ENCODE data around the gene WDFY4. TPM values are rescaled to one million over a fixed set of nuclear protein-coding genes. Genes with fewer than 3 reads are reported as not detected.

The WDFY4 gene
- polyA plus RNA-seq, 2 of the 4 experiments (the other 2 are of a cell fraction), result not detected

DNA sequence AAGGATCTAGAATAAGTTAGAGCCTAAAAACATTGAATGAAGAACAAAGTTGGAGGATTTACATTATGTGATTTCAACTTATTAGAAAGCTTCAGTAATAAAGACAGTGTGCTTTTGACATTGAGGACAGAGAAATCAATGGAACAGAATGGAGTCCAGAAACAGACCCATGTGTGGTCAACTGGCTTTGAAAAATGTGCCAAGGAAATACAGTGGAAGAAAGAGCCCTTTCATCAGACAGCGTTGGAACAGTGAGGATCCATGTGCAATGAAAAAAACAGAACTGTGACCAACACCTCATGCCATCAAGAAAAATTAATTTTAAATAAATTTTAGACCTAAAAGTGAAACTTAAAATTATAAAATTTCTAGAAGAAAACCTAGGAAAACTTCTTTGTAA is 305.6 kb downstream of the WDFY4 start:
- Histone ChIP-seq H3K9me3 (no peaks in the 10 kb centered on the region), H3K4me3 (no peak overlapping the region), H3K4me2 (no peak overlapping the region), H3K27ac (no peak overlapping the region), H3K4me1 (no peaks in the 10 kb centered on the region)
- FAIRE-seq, result no peak
- CTCF ChIA-PET, result no interaction called here
- TF ChIP-seq TFCP2L1 (CRISPR knock-in tag; IDR thresholded peaks at IDR 0.05), result no peak
- TF ChIP-seq, protein P1, sequence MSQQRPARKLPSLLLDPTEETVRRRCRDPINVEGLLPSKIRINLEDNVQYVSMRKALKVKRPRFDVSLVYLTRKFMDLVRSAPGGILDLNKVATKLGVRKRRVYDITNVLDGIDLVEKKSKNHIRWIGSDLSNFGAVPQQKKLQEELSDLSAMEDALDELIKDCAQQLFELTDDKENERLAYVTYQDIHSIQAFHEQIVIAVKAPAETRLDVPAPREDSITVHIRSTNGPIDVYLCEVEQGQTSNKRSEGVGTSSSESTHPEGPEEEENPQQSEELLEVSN (IDR thresholded peaks at IDR 0.05; ENCODE audit: borderline replicate concordance, low read depth), result no peak
- TF ChIP-seq ESRRA (IDR thresholded peaks at IDR 0.05; ENCODE audit: borderline replicate concordance, low read length), result no peak
- no peak for TF ChIP-seq TP53 (CRISPR knock-in tag; IDR thresholded peaks at IDR 0.05)
- TF ChIP-seq MYC (IDR thresholded peaks at IDR 0.05; ENCODE audit: borderline replicate concordance, low read length), result no peak
- no peak for TF ChIP-seq RCOR1 (IDR thresholded peaks at IDR 0.05; ENCODE audit: low read depth, low read length)
- no peak for TF ChIP-seq RFX5 (IDR thresholded peaks at IDR 0.05)
- TF ChIP-seq, protein P2, sequence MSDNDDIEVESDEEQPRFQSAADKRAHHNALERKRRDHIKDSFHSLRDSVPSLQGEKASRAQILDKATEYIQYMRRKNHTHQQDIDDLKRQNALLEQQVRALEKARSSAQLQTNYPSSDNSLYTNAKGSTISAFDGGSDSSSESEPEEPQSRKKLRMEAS (IDR thresholded peaks at IDR 0.05), result no peak
- no peak for TF ChIP-seq NFE2L2 (conservative IDR thresholded peaks at IDR 0.05; ENCODE audit: low read length)
- TF ChIP-seq EP300 (IDR thresholded peaks at IDR 0.05), result no peak
- no peak for TF ChIP-seq HOXB13 (CRISPR knock-in tag; IDR thresholded peaks at IDR 0.05; ENCODE audit: low read depth)
- TF ChIP-seq HEYL (CRISPR knock-in tag; IDR thresholded peaks at IDR 0.05), result no peak
- TF ChIP-seq JUN (IDR thresholded peaks at IDR 0.05), result no peak
- no peak for TF ChIP-seq EHMT2 (IDR thresholded peaks at IDR 0.05; ENCODE audit: low read depth)
- TF ChIP-seq RARB (CRISPR knock-in tag; IDR thresholded peaks at IDR 0.05), result no peak
- TF ChIP-seq, protein P3, sequence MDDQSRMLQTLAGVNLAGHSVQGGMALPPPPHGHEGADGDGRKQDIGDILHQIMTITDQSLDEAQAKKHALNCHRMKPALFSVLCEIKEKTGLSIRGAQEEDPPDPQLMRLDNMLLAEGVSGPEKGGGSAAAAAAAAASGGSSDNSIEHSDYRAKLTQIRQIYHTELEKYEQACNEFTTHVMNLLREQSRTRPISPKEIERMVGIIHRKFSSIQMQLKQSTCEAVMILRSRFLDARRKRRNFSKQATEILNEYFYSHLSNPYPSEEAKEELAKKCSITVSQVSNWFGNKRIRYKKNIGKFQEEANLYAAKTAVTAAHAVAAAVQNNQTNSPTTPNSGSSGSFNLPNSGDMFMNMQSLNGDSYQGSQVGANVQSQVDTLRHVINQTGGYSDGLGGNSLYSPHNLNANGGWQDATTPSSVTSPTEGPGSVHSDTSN (IDR thresholded peaks at IDR 0.05), result no peak
- POLR2A ChIA-PET, result no interaction called here
- WGBS (ENCODE audit: missing lambda C conversion rate), result 63% methylated on average over 1 of the region's 1 CpG
- ATAC-seq, result no peak
- DNase-seq (ENCODE audit: low read depth in 1 of 2, low spot score in 1 of 2), result no peak

DNA sequence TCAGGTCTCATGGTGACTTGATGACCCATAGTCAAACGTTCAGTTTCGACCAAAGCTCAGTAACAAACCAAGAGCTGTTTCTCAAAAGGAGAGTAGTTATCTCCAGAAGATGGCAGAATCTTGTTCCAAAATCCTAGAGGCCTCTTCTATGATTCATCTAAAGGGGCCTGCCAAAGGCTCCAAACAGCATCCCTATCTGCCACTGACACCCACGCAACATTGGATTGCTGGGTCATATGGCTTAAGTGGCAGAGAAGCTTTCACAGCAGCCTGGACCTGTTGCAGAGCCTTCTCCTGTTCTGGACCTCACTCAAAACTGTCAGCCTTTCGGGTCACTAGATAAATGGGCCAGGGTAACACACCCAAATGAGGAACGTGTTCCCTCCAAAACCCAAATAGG is 309.0 kb downstream of the WDFY4 start:
- DNase-seq (ENCODE audit: low read depth in 1 of 2, low spot score in 1 of 2) (no peak), FAIRE-seq (no peak), ATAC-seq (no peak)
- Histone ChIP-seq H3K9me3 (no peaks in the 10 kb centered on the region), H3K4me1 (no peaks in the 10 kb centered on the region), H3K27ac (no peak overlapping the region), H3K4me2 (no peak overlapping the region), H3K4me3 (no peak overlapping the region)
- POLR2A ChIA-PET, result no interaction called here
- WGBS (ENCODE audit: missing lambda C conversion rate), result 3% methylated on average over 5 of the region's 5 CpGs
- no peak for TF ChIP-seq ESRRA (IDR thresholded peaks at IDR 0.05; ENCODE audit: borderline replicate concordance, low read length)
- TF ChIP-seq, protein P4, sequence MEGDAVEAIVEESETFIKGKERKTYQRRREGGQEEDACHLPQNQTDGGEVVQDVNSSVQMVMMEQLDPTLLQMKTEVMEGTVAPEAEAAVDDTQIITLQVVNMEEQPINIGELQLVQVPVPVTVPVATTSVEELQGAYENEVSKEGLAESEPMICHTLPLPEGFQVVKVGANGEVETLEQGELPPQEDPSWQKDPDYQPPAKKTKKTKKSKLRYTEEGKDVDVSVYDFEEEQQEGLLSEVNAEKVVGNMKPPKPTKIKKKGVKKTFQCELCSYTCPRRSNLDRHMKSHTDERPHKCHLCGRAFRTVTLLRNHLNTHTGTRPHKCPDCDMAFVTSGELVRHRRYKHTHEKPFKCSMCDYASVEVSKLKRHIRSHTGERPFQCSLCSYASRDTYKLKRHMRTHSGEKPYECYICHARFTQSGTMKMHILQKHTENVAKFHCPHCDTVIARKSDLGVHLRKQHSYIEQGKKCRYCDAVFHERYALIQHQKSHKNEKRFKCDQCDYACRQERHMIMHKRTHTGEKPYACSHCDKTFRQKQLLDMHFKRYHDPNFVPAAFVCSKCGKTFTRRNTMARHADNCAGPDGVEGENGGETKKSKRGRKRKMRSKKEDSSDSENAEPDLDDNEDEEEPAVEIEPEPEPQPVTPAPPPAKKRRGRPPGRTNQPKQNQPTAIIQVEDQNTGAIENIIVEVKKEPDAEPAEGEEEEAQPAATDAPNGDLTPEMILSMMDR (IDR thresholded peaks at IDR 0.05), result no peak
- TF ChIP-seq EHF (CRISPR knock-in tag; IDR thresholded peaks at IDR 0.05), result no peak
- CTCF ChIA-PET, result interaction anchor here (1.3 kb wide), 1 partner anchor 17 kb away, joined by 3 read pairs; no protein-coding TSS in a partner anchor

DNA sequence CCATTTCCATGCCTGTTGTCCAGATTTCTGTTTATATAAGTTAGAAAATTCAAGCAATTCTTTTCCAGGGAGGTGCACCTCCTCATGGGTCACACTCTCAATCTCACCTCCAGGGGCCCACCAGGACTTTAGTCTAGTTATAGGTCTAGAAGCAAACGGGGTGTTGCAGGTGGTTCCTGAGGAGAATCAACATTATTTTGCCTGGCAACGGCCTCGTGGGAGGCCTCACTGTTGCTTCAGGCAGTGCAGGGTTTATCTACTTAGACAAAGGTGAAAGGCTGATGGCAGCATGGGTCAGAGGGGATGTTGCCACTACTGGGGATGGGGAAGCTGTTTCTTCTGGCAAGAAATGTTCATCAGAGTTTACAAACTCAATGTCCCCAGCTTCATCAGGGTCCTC is 311.7 kb downstream of the WDFY4 start:
- Histone ChIP-seq H3K4me2 (no peak overlapping the region), H3K4me1 (no peaks in the 10 kb centered on the region), H3K4me3 (no peak overlapping the region), H3K9me3 (no peaks in the 10 kb centered on the region), H3K27ac (no peak overlapping the region)
- WGBS (ENCODE audit: missing lambda C conversion rate), result 4% methylated on average over 3 of the region's 3 CpGs
- CTCF ChIA-PET, result interaction anchor here (0.9 to 1.1 kb wide), 2 partner anchors 84 to 340 kb away, joined by 3 to 4 read pairs; no protein-coding TSS in a partner anchor
- no peak for ATAC-seq
- DNase-seq (ENCODE audit: low read depth in 1 of 2, low spot score in 1 of 2), result no peak
- POLR2A ChIA-PET, result no interaction called here
- FAIRE-seq, result no peak
- no peak for TF ChIP-seq MYC (IDR thresholded peaks at IDR 0.05; ENCODE audit: borderline replicate concordance, low read length)
- no peak for TF ChIP-seq HEYL (CRISPR knock-in tag; IDR thresholded peaks at IDR 0.05)
- TF ChIP-seq HOXB5 (CRISPR knock-in tag; IDR thresholded peaks at IDR 0.05), result no peak
- no peak for TF ChIP-seq BHLHE40 (IDR thresholded peaks at IDR 0.05; ENCODE audit: low read depth, low read length)
- TF ChIP-seq, protein P5, sequence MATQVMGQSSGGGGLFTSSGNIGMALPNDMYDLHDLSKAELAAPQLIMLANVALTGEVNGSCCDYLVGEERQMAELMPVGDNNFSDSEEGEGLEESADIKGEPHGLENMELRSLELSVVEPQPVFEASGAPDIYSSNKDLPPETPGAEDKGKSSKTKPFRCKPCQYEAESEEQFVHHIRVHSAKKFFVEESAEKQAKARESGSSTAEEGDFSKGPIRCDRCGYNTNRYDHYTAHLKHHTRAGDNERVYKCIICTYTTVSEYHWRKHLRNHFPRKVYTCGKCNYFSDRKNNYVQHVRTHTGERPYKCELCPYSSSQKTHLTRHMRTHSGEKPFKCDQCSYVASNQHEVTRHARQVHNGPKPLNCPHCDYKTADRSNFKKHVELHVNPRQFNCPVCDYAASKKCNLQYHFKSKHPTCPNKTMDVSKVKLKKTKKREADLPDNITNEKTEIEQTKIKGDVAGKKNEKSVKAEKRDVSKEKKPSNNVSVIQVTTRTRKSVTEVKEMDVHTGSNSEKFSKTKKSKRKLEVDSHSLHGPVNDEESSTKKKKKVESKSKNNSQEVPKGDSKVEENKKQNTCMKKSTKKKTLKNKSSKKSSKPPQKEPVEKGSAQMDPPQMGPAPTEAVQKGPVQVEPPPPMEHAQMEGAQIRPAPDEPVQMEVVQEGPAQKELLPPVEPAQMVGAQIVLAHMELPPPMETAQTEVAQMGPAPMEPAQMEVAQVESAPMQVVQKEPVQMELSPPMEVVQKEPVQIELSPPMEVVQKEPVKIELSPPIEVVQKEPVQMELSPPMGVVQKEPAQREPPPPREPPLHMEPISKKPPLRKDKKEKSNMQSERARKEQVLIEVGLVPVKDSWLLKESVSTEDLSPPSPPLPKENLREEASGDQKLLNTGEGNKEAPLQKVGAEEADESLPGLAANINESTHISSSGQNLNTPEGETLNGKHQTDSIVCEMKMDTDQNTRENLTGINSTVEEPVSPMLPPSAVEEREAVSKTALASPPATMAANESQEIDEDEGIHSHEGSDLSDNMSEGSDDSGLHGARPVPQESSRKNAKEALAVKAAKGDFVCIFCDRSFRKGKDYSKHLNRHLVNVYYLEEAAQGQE (IDR thresholded peaks at IDR 0.05), result no peak
- TF ChIP-seq, protein P6, sequence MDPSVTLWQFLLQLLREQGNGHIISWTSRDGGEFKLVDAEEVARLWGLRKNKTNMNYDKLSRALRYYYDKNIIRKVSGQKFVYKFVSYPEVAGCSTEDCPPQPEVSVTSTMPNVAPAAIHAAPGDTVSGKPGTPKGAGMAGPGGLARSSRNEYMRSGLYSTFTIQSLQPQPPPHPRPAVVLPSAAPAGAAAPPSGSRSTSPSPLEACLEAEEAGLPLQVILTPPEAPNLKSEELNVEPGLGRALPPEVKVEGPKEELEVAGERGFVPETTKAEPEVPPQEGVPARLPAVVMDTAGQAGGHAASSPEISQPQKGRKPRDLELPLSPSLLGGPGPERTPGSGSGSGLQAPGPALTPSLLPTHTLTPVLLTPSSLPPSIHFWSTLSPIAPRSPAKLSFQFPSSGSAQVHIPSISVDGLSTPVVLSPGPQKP (IDR thresholded peaks at IDR 0.05; ENCODE audit: low read depth, low read length), result no peak
- TF ChIP-seq POLR2A (IDR thresholded peaks at IDR 0.05; ENCODE audit: low read length), result no peak
- TF ChIP-seq, protein P4 (IDR thresholded peaks at IDR 0.05), result no peak
- no peak for TF ChIP-seq PHF8 (IDR thresholded peaks at IDR 0.05; ENCODE audit: borderline replicate concordance, low read depth)
